Activated naive CD4-positive, alpha-beta T cell treated with Interleukin-2 at 50 U/mL for 16 hours (primary cell): ENCODE measurements around the gene GARRE1.

Source experiments
- DNase-seq: peaks from one replicate; pipeline ENCODE4 v3.0.0-alpha.2; 2020

GARRE1 gene

DNA sequence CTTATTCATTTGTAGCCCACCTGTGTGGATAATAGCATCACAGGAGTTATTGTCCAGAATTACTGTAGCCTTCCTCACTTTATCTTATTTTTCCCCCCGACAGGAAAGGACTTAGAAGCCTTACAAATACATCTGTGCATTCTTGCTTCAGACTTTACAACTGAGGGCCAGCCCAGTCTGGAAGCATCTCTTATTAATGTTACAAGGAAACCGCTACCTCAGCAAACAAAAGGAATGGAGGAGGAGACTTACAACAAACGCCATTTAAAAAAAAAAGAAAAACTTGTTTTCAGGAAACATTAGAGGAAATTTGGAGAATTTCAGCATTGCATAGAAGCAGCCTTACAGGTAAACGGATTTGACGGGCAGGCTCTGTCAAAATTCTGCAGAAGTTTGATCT is 45.2 kb downstream of the GARRE1 start:
- DNase-seq = no peak

DNA sequence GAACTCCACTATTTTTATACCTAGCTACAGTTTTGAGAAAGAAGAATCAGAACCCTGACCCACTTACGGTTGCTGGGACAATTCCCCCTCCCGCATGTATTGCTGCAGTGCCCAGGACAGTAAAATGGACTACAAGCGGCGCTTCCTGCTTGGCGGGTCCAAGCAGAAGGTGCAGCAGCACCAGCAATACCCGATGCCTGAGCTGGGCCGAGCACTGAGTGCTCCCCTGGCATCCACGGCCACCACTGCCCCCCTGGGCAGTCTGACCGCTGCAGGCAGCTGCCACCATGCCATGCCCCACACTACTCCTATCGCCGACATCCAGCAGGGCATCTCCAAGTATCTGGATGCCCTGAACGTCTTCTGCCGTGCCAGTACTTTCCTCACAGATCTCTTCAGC is 46.0 kb downstream of the GARRE1 start:
- no peak for DNase-seq

DNA sequence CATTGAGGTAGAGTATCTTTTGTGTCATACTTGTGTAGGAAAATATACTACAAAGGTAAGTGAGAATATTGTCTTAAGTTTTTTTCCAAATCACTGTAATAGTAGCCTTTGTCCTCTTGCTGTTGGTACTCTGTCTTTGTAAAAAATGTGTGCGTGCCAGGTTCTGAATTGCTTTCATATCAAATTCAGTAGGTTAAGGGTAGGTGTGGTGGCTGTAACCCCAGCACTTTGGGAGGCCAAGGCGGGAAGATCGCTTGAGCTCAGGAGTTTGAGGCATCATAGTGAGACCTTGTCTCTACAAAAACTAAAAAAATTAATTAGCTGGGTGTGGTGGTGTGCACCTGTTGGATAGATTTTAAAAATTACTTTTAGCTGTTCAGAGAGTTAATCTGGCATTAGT is 46.6 kb downstream of the GARRE1 start:
- no peak for DNase-seq
